Brain microvascular endothelial cell (primary cell): Measurements from ENCODE around the gene CFAP20DC.

Experiments
- DNase-seq: peaks from one replicate; pipeline ENCODE4 v3.0.0-alpha.2; 2020
- H3K27ac ChIP-seq: fragments of 250-450 bp; sonication (Bioruptor Pico); 2 replicates; pipeline ENCODE4 v1.5.1; 2020; ENCODE audit warnings: mild to moderate bottlenecking, moderate library complexity
- H3K27me3 ChIP-seq: fragments of 250-450 bp; sonication (Bioruptor Pico); replicated peaks from 2 replicates; pipeline ENCODE4 v1.5.1; 2020; ENCODE audit warnings: mild to moderate bottlenecking
- H3K36me3 ChIP-seq: fragments of 250-450 bp; sonication (Bioruptor Pico); replicated peaks from 2 replicates; pipeline ENCODE4 v1.5.1; 2020; ENCODE audit warnings: mild to moderate bottlenecking
- H3K4me3 ChIP-seq: 2 replicates; pipeline ENCODE4 v1.5.1; 2011; ENCODE audit warnings: low read depth, mild to moderate bottlenecking, control low read depth, low read length, moderate library complexity
- CTCF ChIP-seq: IDR thresholded peaks from 2 replicates; pipeline ENCODE4 v1.5.1; 2011; ENCODE audit warnings: low read depth, mild to moderate bottlenecking, moderate library complexity, low read length, control low read depth, inconsistent platforms; ENCODE audit errors: missing control alignments
- in situ Hi-C: cut with HindIII; loops from 2 replicates; pipeline ENCODE4 v1.10.0; 2017; ENCODE audit warnings: low sequenced_read_pairs, low pct_ligation_motif_present

Gene CFAP20DC

GRCh38 chr3:58868097-58868779 is 181.6 kb downstream of the CFAP20DC start:
- Histone ChIP-seq H3K36me3 (no peaks in the 10 kb centered on the region), H3K27me3 (no peaks in the 10 kb centered on the region), H3K4me3 (no peak overlapping the region), H3K27ac (no peak overlapping the region)
- no peak for TF ChIP-seq CTCF
- no peak for DNase-seq
- in situ Hi-C loops: no loop called here

DNA sequence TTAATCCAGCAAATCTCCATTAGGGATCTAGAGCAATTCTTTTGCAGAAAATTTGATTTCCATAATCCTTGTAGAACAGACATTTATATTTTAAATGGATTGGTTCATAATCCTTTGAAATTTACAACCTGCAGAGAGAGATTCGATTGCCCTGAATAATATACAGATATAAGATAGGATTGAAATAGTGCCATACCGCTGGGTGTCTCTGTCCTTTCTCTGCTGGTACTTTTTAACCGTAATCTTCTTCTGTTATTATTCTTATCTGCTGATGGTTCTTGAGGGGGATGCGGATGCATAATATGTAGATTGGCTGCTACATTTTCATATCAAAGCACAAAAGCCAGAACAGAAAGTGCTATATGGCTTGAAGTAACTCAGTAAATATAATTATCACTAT is 182.2 kb downstream of the CFAP20DC start:
- no peak overlapping the region for H3K27ac ChIP-seq
- TF ChIP-seq CTCF: no peak
- no peak overlapping the region for H3K4me3 ChIP-seq
- no peak for DNase-seq
- H3K27me3 ChIP-seq: no peaks in the 10 kb centered on the region
- no peaks in the 10 kb centered on the region for H3K36me3 ChIP-seq
- in situ Hi-C loops: no loop called here

GRCh38 chr3:58866079-58866478 is 183.7 kb downstream of the CFAP20DC start:
- DNase-seq: no peak

DNA sequence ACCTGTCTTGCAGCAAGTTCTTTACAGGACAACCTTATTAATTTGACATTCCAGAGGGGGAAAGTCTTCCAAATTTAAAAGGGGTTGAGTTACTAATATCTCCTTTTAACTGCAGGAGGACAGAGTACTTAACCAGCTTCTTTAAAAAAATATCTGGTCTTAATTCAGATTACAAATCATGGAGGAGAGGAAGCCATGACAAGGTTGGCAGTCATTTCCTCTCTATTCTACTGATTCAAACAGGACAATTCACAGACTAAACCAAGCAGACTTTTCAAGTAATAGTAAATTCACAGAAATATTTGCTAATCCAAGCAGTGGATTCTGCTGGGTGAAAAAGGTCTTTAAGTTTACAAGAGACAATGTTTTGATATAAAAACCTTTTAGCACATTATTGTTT is 185.3 kb downstream of the CFAP20DC start:
- in situ Hi-C loops: no loop called here
- Histone ChIP-seq H3K4me3 (no peak overlapping the region), H3K27me3 (no peaks in the 10 kb centered on the region), H3K27ac (no peak overlapping the region), H3K36me3 (no peaks in the 10 kb centered on the region)
- DNase-seq: no peak
- no peak for TF ChIP-seq CTCF

More at GRCh38 chr3:58866079-58866478, 183.7 kb downstream of the CFAP20DC start:
- H3K27me3 ChIP-seq: no peaks in the 10 kb centered on the region
- H3K4me3 ChIP-seq: no peak overlapping the region
- H3K36me3 ChIP-seq: no peaks in the 10 kb centered on the region
- no peak overlapping the region for H3K27ac ChIP-seq
- in situ Hi-C loops: no loop called here
- TF ChIP-seq CTCF: no peak

- no peak for TF ChIP-seq CTCF
- in situ Hi-C loops: no loop called here
- Histone ChIP-seq H3K4me3 (no peak overlapping the region), H3K27me3 (no peaks in the 10 kb centered on the region), H3K36me3 (no peaks in the 10 kb centered on the region), H3K27ac (no peak overlapping the region)
- DNase-seq: no peak
Measured at GRCh38 chr3:58863206-58863605, 186.6 kb downstream of the CFAP20DC start.

GRCh38 chr3:58861551-58861950 is 188.3 kb downstream of the CFAP20DC start:
- no peak overlapping the region for H3K4me3 ChIP-seq
- no peak for DNase-seq
- TF ChIP-seq CTCF: no peak
- no peaks in the 10 kb centered on the region for H3K27me3 ChIP-seq
- H3K27ac ChIP-seq: no peak overlapping the region
- H3K36me3 ChIP-seq: no peaks in the 10 kb centered on the region
- in situ Hi-C loops: no loop called here
